GM19438 (cell line): ENCODE data around the gene AP1G1.
A peak's percentile ranks its signal among the peaks of the same experiment; 100 is the strongest.

Source experiments
- ATAC-seq: cut with Tn5 transposase; IDR thresholded peaks from one replicate; pipeline ENCODE4 v1.9.1; 2021; ENCODE audit warnings: low read depth; ENCODE audit not compliant: unreplicated experiment

AP1G1 gene

GRCh38 chr16:71762186-71762585 is 46.4 kb downstream of the AP1G1 start:
- ATAC-seq, result no peak

GRCh38 chr16:71761097-71761496 is 47.5 kb downstream of the AP1G1 start:
- no peak for ATAC-seq

- no peak for ATAC-seq
Measured at GRCh38 chr16:71758293-71758760, 50.3 kb downstream of the AP1G1 start.

GRCh38 chr16:71754652-71755051 is 54.0 kb downstream of the AP1G1 start:
- no peak for ATAC-seq

- no peak for ATAC-seq
Measured at GRCh38 chr16:71754108-71754507, 54.5 kb downstream of the AP1G1 start.

GRCh38 chr16:71748226-71748625 is 60.4 kb downstream of the AP1G1 start:
- no peak for ATAC-seq

GRCh38 chr16:71746442-71747046 is 62.1 kb downstream of the AP1G1 start:
- no peak for ATAC-seq

- ATAC-seq, result no peak
Measured at GRCh38 chr16:71738855-71739254, 69.8 kb downstream of the AP1G1 start.

GRCh38 chr16:71737501-71737900 is 71.1 kb downstream of the AP1G1 start:
- no peak for ATAC-seq

GRCh38 chr16:71734511-71734910 is 74.1 kb downstream of the AP1G1 start:
- no peak for ATAC-seq

GRCh38 chr16:71732587-71732986 is 76.0 kb downstream of the AP1G1 start:
- ATAC-seq, result no peak

GRCh38 chr16:71727551-71728324 is 80.9 kb downstream of the AP1G1 start:
- no peak for ATAC-seq

- ATAC-seq, result no peak
Measured at GRCh38 chr16:71726476-71727315, 81.9 kb downstream of the AP1G1 start.

GRCh38 chr16:71724320-71724751 is 84.3 kb downstream of the AP1G1 start, which contains the start of gene PHLPP2:
TSS of gene PHLPP2 (minus strand) at chr16:71724701. CDS start at chr16:71714795, 9,906 bp downstream.
- no peak for ATAC-seq

- peak; percentile 66 for ATAC-seq
Measured at GRCh38 chr16:71723537-71724319, 84.9 kb downstream of the AP1G1 start.

- ATAC-seq, result peak; percentile 32
Measured at GRCh38 chr16:71722801-71723536, 85.7 kb downstream of the AP1G1 start.

- no peak for ATAC-seq
Measured at GRCh38 chr16:71721066-71721740, 87.4 kb downstream of the AP1G1 start.

- ATAC-seq, result no peak
Measured at GRCh38 chr16:71712501-71712900, 96.1 kb downstream of the AP1G1 start.

- no peak for ATAC-seq
Measured at GRCh38 chr16:71711789-71712188, 96.8 kb downstream of the AP1G1 start.
